GM19467 (cell line): ENCODE results near the gene NMU.
"Not testable (repeated sequence)": the region's sequence is repeated elsewhere in the genome, so short reads cannot be mapped to it uniquely, and the experiment has no call there.

Experiments
- ATAC-seq: cut with Tn5 transposase; IDR thresholded peaks from one replicate; pipeline ENCODE4 v1.9.1; 2021; ENCODE audit warnings: mild to moderate bottlenecking, moderate library complexity; ENCODE audit not compliant: unreplicated experiment

Gene NMU

DNA sequence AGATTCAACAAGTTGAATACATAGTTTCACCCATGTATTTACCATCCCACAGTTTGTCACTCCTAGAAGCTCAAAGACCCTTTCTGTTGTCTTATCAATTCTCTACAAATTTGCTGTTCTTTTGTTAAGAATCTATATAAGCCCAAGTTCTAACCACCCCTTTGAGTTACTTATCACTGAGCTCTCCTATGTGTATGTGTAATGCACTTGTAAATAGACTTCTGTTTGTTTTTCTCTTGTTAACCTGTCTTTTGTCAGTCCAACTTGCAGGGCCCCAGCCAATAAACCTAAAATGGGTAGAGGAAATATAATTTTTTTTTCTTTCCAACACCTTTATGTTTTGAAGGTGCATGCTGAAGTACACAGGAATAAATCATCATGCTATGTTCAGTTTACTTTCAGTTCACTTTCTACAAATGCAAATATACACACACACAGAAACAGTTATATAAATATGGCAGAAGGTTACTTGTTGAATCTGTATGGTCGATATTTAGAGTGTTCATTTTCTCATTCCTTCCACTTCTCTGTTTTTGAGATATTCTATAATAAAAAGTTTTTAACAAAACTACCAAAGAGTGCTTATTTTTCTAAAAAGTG, 67.1 kb downstream of the NMU start:
- ATAC-seq: peak; percentile 54

DNA sequence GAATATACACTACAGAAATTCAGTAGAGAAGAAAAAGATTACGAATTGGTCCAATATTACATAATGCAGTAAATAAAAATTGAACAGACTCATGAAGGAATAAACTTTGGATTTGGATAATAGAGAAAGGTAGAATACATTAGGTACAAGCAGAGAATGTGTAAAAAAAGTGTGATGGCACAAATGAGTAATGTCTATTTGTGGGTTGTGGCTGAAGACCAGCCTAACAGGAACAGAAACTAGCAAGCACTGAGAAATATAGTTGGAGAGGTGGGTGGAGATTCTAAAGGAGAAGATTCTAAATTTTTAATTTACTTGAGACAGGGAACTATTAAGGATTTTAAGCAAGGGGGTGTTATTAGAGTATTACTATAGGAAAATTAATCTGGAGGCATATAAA, 74.2 kb downstream of the NMU start:
- ATAC-seq: peak; percentile 100

DNA sequence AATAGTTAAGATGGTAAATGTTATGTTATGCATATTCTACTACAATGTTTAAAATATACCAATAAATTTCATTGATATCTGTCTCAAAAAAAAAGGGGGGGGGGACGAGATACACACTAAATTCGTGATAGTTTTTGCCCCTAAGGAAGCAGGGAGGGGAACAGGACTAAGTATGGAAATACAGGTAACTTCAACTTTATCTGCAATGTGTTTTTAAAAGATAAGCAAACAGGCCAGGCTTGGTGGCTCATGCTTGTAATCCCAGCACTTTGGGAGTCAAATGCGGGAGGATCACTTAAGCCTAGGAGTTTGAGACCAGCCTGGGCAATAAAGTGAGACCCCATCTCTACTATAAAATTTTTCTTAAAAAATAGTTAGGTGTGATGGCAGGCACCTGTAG, 76.0 kb downstream of the NMU start:
- ATAC-seq: no peak

DNA sequence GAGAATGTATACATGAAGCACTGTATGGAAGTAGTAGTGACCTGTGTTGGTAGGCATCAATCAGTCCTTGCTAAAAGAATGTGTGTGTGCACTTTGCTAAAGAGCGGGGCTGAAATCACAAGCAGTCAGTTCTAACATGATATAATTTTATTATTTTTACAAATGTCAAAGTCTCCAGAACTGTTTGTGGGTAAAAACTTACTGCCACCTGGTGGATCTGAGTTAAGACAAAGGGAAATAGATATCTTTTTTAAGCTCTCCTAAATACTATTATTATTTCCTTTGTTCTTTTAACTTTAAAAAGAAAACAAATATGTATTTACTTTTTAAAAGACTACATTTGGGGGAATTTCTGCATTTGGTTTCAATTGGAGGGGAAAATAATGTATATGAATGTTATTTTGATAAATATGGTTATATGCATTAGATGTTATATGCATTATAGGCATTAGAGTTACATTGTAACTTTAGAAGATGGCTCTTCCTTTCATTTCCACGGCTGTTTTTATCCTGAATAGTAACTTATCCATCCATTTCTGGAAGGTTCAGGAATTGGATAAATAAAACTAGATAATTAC, 81.6 kb downstream of the NMU start:
- ATAC-seq: no peak

DNA sequence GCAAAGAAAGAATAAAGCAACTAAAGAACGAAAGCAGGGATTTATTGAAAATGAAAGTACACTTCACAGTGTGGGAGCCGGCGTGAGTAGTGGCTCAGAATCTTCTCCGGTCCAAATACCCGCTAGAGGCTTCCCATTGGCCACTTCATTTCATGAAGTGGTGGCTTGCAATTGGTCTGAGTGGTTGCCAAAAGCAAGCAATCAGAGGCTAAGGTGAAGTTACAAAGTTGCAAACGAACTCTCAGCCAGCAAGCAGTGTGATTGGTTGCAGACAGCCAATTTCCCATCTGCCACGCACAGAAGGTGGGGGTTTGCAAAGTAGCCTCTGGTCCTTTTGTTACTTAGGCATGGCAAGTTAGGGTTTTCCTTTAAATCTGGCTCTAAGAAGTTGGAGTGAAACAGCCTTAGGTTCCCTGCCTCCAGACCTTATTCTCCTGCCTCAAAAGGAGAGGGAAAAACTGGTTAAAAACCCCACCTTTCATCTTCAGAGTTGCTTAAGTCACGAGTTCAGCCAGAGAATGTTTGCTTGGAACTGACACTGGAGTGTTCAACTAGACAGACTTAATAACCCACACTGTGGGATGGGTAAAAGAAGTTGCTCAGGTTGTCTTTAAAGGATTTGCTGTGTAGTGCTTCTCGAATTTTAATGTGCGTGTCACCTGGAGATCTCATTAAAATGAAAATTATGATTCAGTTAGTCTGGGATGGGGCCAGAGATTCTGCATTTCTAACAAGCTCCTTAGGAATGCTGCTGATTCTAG, 82.5 kb downstream of the NMU start:
- ATAC-seq: peak; percentile 54

DNA sequence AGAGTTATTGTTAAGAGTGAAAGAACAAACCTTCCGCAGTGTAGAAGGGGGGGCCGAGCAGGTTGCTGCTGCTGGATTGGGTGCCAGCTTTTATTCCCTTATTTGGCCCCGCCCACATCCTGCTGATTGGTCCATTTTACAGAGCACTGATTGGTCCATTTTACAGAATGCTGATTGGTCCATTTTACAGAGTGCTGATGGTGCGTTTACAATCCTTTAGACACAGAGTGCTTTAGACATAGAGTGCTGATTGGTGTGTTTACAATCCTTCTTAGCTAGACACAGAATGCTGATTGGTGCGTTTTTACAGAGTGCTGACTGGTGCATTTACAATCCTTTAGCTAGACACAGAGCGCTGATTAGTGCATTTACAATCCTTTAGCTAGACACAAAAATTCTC, 84.1 kb downstream of the NMU start:
- not testable (repeated sequence) for ATAC-seq

DNA sequence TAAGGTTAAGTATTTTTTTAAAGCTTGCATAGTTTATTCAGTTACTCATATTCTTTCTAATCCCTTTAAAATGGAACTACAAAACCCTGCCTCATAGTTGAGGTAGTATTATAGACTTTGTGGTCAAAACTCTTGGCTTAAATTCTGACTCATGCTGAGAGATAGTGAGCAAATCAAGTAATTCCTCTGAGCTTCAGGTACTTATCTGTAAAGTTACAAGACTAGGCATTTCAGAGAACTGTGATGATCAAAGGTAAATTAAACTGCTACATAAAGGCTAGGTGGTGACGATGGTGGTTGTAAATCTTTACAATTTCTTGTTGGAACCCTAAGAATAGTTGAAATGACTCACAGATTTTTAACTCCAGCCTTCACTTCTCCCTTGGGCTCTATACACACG, 86.2 kb downstream of the NMU start:
- ATAC-seq: no peak

DNA sequence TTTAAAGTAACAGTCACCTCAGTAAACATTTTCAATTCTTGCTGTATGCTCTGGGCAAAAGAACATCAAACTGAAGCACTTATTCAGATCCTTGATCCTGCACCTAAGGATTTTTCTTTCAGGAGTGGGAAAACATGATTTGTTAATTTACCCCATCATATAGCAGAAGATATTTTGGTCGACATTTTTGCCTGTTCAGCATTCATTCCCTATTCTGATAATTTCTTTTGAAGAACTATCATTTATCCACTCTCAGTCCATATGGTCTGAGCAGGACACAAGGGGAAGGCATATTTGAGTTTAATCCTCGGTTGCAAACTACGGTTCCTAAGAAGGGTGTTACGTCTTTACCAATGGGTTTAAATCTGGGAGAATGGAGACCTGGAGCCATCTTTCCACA, 88.2 kb downstream of the NMU start:
- ATAC-seq: no peak

DNA sequence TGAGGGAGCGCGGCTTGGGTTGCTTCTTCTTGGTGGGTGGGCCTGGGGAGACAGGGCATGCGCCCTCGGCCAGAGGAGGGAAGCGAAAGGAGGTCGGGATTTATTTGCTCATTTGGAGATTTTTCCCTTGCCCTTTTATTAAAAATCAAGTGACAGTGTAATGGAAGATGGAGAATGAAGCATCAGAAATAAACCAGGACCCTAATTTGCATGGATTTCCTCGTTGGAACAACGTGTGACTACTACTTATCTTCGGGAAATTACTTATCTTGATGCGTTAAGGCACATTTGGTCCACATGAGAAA, 88.7 kb downstream of the NMU start:
- ATAC-seq: no peak

DNA sequence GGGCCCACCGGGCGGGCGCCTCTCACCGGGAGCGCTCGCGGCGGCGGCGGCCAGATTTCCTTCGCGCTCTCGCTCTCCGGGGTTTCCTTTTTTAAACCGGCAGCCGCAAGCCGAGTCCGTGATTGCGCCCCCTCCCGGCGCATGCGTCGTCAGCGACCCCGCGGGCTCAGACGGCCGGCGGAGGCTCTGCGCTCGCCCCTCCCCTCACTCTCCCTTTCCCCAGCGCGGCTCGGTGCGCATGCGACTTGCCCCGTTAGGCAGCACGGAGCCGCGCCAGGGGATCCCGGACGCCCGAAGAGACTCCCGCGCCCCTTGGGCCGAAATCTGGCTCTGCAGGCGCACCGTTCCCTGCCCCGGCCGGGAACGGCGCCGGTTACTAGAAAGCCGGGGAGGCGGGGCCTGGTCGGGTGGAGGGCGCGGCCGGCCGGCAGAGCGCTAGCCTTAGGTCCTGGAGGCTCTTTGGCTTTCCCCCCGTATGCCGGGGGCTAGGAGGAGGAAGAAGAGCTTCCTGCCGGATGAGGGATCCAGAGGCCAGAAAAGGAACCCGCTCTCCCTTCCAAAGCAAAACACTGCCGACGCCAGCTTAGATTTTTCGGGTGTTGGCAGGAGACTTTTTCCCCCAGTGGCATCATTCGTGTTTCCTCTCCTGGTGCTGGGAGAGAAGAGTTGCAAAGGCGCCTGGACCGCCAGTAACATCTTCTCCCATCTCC, 89.2 kb downstream of the NMU start, which contains the start of gene CLOCK:
Gene CLOCK (minus strand): TSS at position 154 of the 710 bp plus-strand sequence. CDS start 64,124 bp downstream, outside the sequence.
- peak; percentile 66 for ATAC-seq

DNA sequence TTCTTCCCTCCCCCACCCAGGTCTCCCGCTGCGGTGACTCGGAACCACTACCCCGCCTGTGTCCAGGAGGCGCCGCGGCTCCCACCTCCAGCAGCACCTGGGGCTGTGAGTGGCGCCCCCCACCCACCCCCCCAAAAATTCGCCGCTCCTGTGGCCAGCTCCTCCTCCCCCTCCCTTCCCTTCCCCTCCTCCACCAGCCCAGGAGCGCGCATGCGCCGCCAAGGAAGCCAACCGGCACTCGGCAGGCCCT, 89.7 kb downstream of the NMU start:
- peak; percentile 46 for ATAC-seq

DNA sequence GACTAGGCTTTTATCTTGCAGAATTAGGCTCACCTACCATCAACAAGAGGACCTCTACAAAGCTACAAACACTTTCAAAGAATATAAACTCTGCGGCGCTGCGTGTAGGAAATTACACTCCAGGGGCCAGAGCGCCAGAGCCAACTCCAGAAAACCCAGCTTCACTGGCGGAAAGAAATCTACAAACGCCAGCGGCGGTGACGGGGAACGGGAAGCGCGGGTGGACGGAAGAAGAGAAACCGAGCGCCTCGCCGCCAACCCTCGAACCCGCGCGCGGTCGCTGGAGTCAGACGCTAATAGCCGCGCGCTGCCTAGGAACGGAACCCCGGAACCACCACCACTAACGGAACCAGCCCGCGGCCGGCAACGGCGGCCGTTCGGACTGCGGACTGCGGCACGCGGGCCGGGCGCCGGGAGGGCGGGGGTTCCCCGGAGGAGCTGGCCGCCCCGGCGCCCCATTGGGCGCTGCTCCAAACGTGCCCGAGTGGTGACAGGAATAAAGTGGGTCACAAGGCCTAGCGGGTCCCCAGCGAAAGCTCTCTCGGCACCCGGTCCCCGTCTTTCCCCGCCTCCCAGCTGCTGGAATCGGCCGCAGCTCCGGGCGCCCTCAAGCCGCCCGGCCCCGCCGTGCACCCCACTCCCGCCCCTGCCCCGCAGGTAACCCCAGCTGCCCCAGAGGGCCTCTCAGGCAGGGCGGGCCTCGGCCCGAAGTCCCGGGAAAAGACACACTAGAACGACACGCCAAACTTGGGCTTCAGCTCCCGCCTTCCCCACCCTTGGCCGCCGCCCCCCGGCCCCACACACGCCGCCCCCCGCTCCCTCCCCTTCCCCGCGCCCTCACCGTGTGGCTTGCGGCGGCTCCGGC, 90.2 kb downstream of the NMU start:
- peak; percentile 45 for ATAC-seq
